Panc1 (cell line): ENCODE measurements around the gene ATP1B3. TPM values are rescaled to one million over a fixed set of nuclear protein-coding genes. Genes with fewer than 3 reads are reported as not detected.

Source experiments
- ATAC-seq: fragments of 200-7000 bp; cut with Tn5 transposase; 2 replicates; pipeline ENCODE4 v1.9.1; 2020; ENCODE audit warnings: mild to moderate bottlenecking, moderate library complexity
- BruUV-seq: library from RNA; stranded (reverse); fragments of 400-500 nt; replicated peaks from 2 replicates; lab custom pipeline; 2021; lab: Mats Ljungman, UMichigan
- CTCF ChIA-PET: fragments of 300-600 bp; sonication (Branson Sonifier 250); formaldehyde crosslinking; loops from one replicate; lab custom pipeline; 2022; ENCODE audit warnings: antibody characterized with exemption; lab: Charles Lee
- POLR2A ChIA-PET: fragments of 300-600 bp; sonication (Branson Sonifier 250); formaldehyde crosslinking; loops from one replicate; lab custom pipeline; 2022; ENCODE audit warnings: antibody characterized with exemption; lab: Charles Lee
- DNase-seq: peaks from one replicate; pipeline ENCODE4 v3.0.0-alpha.2; 2010; ENCODE audit warnings: low read depth, low spot score
- H3K27ac ChIP-seq: 2 replicates; pipeline ENCODE4 v1.5.1; 2011; ENCODE audit warnings: mild to moderate bottlenecking, low read length, inconsistent platforms
- H3K27me3 ChIP-seq: fragments of 200-500 bp; sonication (Bioruptor generic); 2 replicates; pipeline ENCODE4 v1.6.0; 2014; ENCODE audit warnings: low read length, inconsistent platforms; ENCODE audit not compliant: control insufficient read depth, insufficient read depth
- H3K36me3 ChIP-seq: fragments of 200-500 bp; sonication (Bioruptor generic); 2 replicates; pipeline ENCODE4 v1.5.1; 2014; ENCODE audit warnings: inconsistent platforms, mild to moderate bottlenecking, low read length, moderate library complexity; ENCODE audit not compliant: control insufficient read depth, insufficient read depth
- H3K4me1 ChIP-seq: 2 replicates; pipeline ENCODE4 v1.5.1; 2011; ENCODE audit warnings: inconsistent platforms, mild to moderate bottlenecking, low read length, moderate library complexity; ENCODE audit not compliant: control insufficient read depth, insufficient read depth
- H3K4me3 ChIP-seq, 2 experiments: 2 replicates each; pipeline ENCODE4 v1.5.1; 2011 to 2012; ENCODE audit warnings: low read depth in 2 of 2, low read length in 2 of 2, mild to moderate bottlenecking in 2 of 2, inconsistent platforms in 1 of 2, moderate library complexity in 1 of 2
- H3K9me3 ChIP-seq: fragments of 200-500 bp; sonication (Bioruptor generic); 2 replicates; pipeline ENCODE4 v1.5.1; 2014; ENCODE audit warnings: low read depth, mild to moderate bottlenecking, inconsistent platforms, low read length, moderate library complexity; ENCODE audit not compliant: control insufficient read depth, insufficient read depth
- POLR2AphosphoS5 ChIP-seq: IDR thresholded peaks from 2 replicates; pipeline ENCODE4 v1.6.1; 2012; ENCODE audit warnings: mild to moderate bottlenecking, low read depth, low read length, moderate library complexity
- SIN3A ChIP-seq: IDR thresholded peaks from 2 replicates; pipeline ENCODE4 v1.6.1; 2012; ENCODE audit warnings: low read depth, mild to moderate bottlenecking, low read length, moderate library complexity, borderline replicate concordance; ENCODE audit not compliant: insufficient read depth
- TCF7L2 ChIP-seq: IDR thresholded peaks from 2 replicates; pipeline ENCODE4 v1.6.1; 2011; ENCODE audit warnings: mild to moderate bottlenecking, low read depth, low read length, inconsistent platforms
- in situ Hi-C: cut with HindIII; loops from 2 replicates; pipeline ENCODE4 v1.10.0; 2016; ENCODE audit warnings: low sequenced_read_pairs, low pct_unique_long_range_greater_than_20kb
- intact Hi-C: fragments of 100-400 bp; cut with micrococcal nuclease; formaldehyde crosslinking; loops from one replicate; pipeline ENCODE4 v1.10.0; 2022; ENCODE audit not compliant: unreplicated experiment
- total RNA-seq: library from RNA; stranded (reverse); gene quantifications from one replicate; pipeline ENCODE4 v1.2.1, GENCODE V29; 2021; ENCODE audit not compliant: unreplicated experiment
- TF ChIP-seq, protein P1 (sequence below): fragments of 450-650 bp; IDR thresholded peaks from 2 replicates; pipeline ENCODE4 v1.5.1; 2017; ENCODE audit warnings: mild to moderate bottlenecking
- TF ChIP-seq, protein P2 (sequence below), 2 experiments: IDR thresholded peaks; 2 replicates each; pipeline ENCODE4 v1.6.1; 2011 to 2012; ENCODE audit warnings: low read depth in 2 of 2, control low read depth in 1 of 2, low read length in 1 of 2, mild to moderate bottlenecking in 1 of 2, moderate library complexity in 1 of 2; ENCODE audit not compliant: insufficient read depth in 1 of 2

Gene ATP1B3
- total RNA-seq, 1 experiment from 2014 or later, result 201 TPM

DNA sequence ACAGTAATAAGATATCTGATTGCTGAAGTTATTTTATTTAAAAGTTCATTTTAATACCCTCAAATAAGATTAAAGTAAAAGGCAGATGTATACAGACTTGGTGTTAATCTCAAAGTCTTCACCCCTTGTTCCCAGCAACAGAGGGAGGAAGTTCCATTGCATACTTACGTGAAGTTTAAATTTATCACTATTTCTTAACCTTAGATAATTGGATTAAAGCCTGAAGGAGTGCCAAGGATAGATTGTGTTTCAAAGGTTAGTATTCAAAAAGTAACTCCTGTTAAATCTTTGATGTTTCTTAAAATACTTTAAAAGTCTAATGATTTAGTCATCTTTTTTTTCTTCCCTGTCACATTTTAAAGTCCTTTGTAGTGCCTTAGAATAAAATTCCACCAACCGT is 39.3 kb downstream of the ATP1B3 start:
- BruUV-seq, result no TSS peak
- peaks cover 20% of the 10 kb centered on the region for H3K36me3 ChIP-seq
- intact Hi-C loops (loop anchor here (10.0 kb wide), 1 partner anchor 181 kb away; the partner anchor contains the start of gene RNF7), in situ Hi-C loops (no loop called here)
- ChIA-PET CTCF (no interaction called here), POLR2A (no interaction called here)
- H3K4me3 ChIP-seq, result no peak overlapping the region
- no peak for TF ChIP-seq SIN3A
- TF ChIP-seq, protein P1, sequence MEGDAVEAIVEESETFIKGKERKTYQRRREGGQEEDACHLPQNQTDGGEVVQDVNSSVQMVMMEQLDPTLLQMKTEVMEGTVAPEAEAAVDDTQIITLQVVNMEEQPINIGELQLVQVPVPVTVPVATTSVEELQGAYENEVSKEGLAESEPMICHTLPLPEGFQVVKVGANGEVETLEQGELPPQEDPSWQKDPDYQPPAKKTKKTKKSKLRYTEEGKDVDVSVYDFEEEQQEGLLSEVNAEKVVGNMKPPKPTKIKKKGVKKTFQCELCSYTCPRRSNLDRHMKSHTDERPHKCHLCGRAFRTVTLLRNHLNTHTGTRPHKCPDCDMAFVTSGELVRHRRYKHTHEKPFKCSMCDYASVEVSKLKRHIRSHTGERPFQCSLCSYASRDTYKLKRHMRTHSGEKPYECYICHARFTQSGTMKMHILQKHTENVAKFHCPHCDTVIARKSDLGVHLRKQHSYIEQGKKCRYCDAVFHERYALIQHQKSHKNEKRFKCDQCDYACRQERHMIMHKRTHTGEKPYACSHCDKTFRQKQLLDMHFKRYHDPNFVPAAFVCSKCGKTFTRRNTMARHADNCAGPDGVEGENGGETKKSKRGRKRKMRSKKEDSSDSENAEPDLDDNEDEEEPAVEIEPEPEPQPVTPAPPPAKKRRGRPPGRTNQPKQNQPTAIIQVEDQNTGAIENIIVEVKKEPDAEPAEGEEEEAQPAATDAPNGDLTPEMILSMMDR, result no peak
- TF ChIP-seq TCF7L2, result no peak
- no peak for TF ChIP-seq POLR2AphosphoS5
- TF ChIP-seq, protein P2, sequence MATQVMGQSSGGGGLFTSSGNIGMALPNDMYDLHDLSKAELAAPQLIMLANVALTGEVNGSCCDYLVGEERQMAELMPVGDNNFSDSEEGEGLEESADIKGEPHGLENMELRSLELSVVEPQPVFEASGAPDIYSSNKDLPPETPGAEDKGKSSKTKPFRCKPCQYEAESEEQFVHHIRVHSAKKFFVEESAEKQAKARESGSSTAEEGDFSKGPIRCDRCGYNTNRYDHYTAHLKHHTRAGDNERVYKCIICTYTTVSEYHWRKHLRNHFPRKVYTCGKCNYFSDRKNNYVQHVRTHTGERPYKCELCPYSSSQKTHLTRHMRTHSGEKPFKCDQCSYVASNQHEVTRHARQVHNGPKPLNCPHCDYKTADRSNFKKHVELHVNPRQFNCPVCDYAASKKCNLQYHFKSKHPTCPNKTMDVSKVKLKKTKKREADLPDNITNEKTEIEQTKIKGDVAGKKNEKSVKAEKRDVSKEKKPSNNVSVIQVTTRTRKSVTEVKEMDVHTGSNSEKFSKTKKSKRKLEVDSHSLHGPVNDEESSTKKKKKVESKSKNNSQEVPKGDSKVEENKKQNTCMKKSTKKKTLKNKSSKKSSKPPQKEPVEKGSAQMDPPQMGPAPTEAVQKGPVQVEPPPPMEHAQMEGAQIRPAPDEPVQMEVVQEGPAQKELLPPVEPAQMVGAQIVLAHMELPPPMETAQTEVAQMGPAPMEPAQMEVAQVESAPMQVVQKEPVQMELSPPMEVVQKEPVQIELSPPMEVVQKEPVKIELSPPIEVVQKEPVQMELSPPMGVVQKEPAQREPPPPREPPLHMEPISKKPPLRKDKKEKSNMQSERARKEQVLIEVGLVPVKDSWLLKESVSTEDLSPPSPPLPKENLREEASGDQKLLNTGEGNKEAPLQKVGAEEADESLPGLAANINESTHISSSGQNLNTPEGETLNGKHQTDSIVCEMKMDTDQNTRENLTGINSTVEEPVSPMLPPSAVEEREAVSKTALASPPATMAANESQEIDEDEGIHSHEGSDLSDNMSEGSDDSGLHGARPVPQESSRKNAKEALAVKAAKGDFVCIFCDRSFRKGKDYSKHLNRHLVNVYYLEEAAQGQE (IDR thresholded peaks at IDR 0.05; ENCODE audit: insufficient read depth in 1 of 2, low read depth in 2 of 2, low read length in 1 of 2), result no peak
- no peak for ATAC-seq
- no peaks in the 10 kb centered on the region for H3K9me3 ChIP-seq
- H3K27me3 ChIP-seq, result no peaks in the 10 kb centered on the region
- no peak overlapping the region for H3K27ac ChIP-seq
- no peaks in the 10 kb centered on the region for H3K4me1 ChIP-seq
- DNase-seq, result no peak

DNA sequence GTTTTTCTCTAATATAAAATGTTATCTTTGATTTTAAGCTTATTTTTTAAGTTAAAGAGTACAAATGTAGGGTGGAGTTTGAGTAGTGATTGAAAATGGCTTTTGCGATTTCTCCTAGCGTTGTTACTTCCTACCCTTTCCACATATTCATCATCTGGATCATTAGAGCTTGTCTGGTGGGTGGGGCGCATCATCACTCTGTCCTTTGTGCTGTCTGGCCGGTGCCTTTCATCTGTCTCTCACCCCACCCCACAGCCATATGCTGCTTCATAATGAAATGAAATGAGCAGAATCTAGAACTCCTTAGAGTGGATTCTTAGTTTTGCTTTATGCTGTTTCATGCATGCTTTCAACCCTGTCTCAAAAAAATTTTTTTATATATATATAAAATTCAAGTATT is 44.3 kb downstream of the ATP1B3 start:
- in situ Hi-C loops, result no loop called here
- POLR2A ChIA-PET, result interaction anchor here (0.5 kb wide), 1 partner anchor 182 kb away, joined by 4 read pairs; the partner anchor contains the start of gene RNF7
- peaks cover 16% of the 10 kb centered on the region for H3K36me3 ChIP-seq

More for the DNA sequence above, 44.3 kb downstream of the ATP1B3 start:
- no peak for DNase-seq
- no peaks in the 10 kb centered on the region for H3K9me3 ChIP-seq
- no TSS peak for BruUV-seq
- H3K27ac ChIP-seq, result no peak overlapping the region
- no peak for TF ChIP-seq POLR2AphosphoS5
- no peak for TF ChIP-seq TCF7L2
- TF ChIP-seq, protein P2 (IDR thresholded peaks at IDR 0.05; ENCODE audit: insufficient read depth in 1 of 2, low read depth in 2 of 2, low read length in 1 of 2), result no peak
- TF ChIP-seq SIN3A, result no peak
- TF ChIP-seq, protein P1, result no peak
- ATAC-seq, result no peak
- no peaks in the 10 kb centered on the region for H3K4me1 ChIP-seq
- H3K27me3 ChIP-seq, result no peaks in the 10 kb centered on the region
- H3K4me3 ChIP-seq, result no peak overlapping the region
- intact Hi-C loops, result no loop called here
- CTCF ChIA-PET, result no interaction called here
